HepG2 (cell line): ENCODE measurements around the gene THAP9. TPM values are rescaled to one million over a fixed set of nuclear protein-coding genes. Genes with fewer than 3 reads are reported as not detected.

Experiments used
- AKNA ChIP-seq: sonication (generic); formaldehyde crosslinking; IDR thresholded peaks from 2 replicates; pipeline ENCODE4 v1.4.0; 2020; ENCODE audit warnings: missing genetic modification reagents, borderline replicate concordance
- ONECUT2 ChIP-seq: sonication (generic); formaldehyde crosslinking; IDR thresholded peaks from 2 replicates; pipeline ENCODE4 v1.4.0; 2020; ENCODE audit warnings: missing genetic modification reagents
- TAF15 ChIP-seq: fragments of 200-400 bp; formaldehyde crosslinking; IDR thresholded peaks from one replicate; pipeline ENCODE4 v1.6.1; 2018; ENCODE audit warnings: mild to moderate bottlenecking, low read depth, low read length; ENCODE audit not compliant: poor library complexity, severe bottlenecking
- TCF7 ChIP-seq: sonication (generic); IDR thresholded peaks from 2 replicates; pipeline ENCODE4 v1.6.1; 2016; ENCODE audit warnings: antibody characterized with exemption, low read depth
- TFE3 ChIP-seq: IDR thresholded peaks from 2 replicates; pipeline ENCODE4 v1.6.1; 2016
- ZHX2 ChIP-seq, 2 experiments: sonication (generic) in 1 of 2; formaldehyde crosslinking in 1 of 2; IDR thresholded peaks; 2 replicates each; pipeline versions ENCODE4 v1.6.1 to v1.9.0; 2014 to 2022; ENCODE audit warnings: antibody characterized with exemption in 1 of 2, borderline replicate concordance in 1 of 2, inconsistent platforms in 1 of 2, low read depth in 1 of 2, missing genetic modification reagents in 1 of 2
- ZNF207 ChIP-seq: fragments of 450-650 bp; IDR thresholded peaks from 2 replicates; pipeline ENCODE4 v1.6.1; 2016; ENCODE audit warnings: antibody characterized with exemption, borderline replicate concordance
- ZNF652 ChIP-seq: IDR thresholded peaks from 2 replicates; pipeline ENCODE4 v1.6.1; 2016; ENCODE audit warnings: low read depth, borderline replicate concordance
- polyA plus RNA-seq, 8 experiments: library from polyadenylated mRNA; depleted of rRNA in 3 of 8; stranded (reverse) in 7 of 8; unstranded in 1 of 8; fragments of >200 nt; fragmentation: Illumina TruSeq in 4 of 8; extraction: Trizol in 4 of 8; gene quantifications; 2 replicates each; pipeline versions ENCODE4 v1.2.1 to v1.2.3, GENCODE V29; 2011 to 2016; ENCODE audit warnings: low read depth in 4 of 8, missing spikeins in 1 of 8, mixed read lengths in 1 of 8; ENCODE audit not compliant: insufficient read depth in 1 of 8
- total RNA-seq, 5 experiments: library from RNA; depleted of rRNA; stranded (reverse); fragments of >200 nt; fragmentation: Illumina TruSeq; extraction: Trizol; gene quantifications; 2 replicates each; pipeline ENCODE4 v1.2.3, GENCODE V29; 2016; ENCODE audit warnings: low read depth in 1 of 5

Gene THAP9
- total and polyA plus RNA-seq, 2 of the 13 experiments (the other 11 are each of a cell fraction or from before 2014, with no cell fraction given): 6.0 to 7.2 TPM

GRCh38 chr4:82890901-82891706, 9.4 kb upstream of the THAP9 start, which contains the start of gene SEC31A (continued):
- TF ChIP-seq ZNF207 (no peak), ZHX2 (IDR thresholded peaks at IDR 0.05; ENCODE audit: low read depth) (peak; percentile 87), ZHX2 (CRISPR knock-in tag; IDR thresholded peaks at IDR 0.05; ENCODE audit: borderline replicate concordance) (0 out of 2 replicates have a peak, but pooled peaks have one; percentile 26), AKNA (CRISPR knock-in tag) (no peak; the same call in 1 of the 2 replicates), ONECUT2 (CRISPR knock-in tag) (no peak), TFE3 (peak; percentile 75), TCF7 (0 out of 2 replicates have a peak, but pooled peaks have one; percentile 4), ZNF652 (CRISPR knock-in tag) (no peak; the same call in 1 of the 2 replicates), TAF15 (no peak)
